ENCODE data around the gene COL6A2.

GRCh38 chr21:46129846-46130651 lies 32.1 kb downstream of the COL6A2 start:
- TF ChIP-seq POLR2A (IDR thresholded peaks at IDR 0.05; ENCODE audit: borderline replicate concordance, extremely low read depth, insufficient read depth, insufficient read length) (no peak), CTCF (IDR thresholded peaks at IDR 0.05 in 2 of 3, conservative IDR thresholded peaks at IDR 0.05 in 1 of 3; ENCODE audit: borderline replicate concordance in 1 of 3, insufficient read depth in 1 of 3, low read depth in 2 of 3, low read length in 2 of 3) (no peak), MAX (IDR thresholded peaks at IDR 0.05) (no peak), ATF3 (IDR thresholded peaks at IDR 0.05) (no peak)

All from HCT116 (cell line).